ENCODE data around the gene DPP10. TPM values are rescaled to one million over a fixed set of nuclear protein-coding genes. Genes with fewer than 3 reads are reported as not detected.

Gene DPP10
- total RNA-seq, 1 donor from 2014 or later, result 6.5 TPM

GRCh38 chr2:114464961-114465706, 22.7 kb downstream of the DPP10 start:
- no peaks in the 10 kb centered on the region for H4K20me1 ChIP-seq (ENCODE audit: low read depth)
- no peak for DNase-seq (ENCODE audit: low spot score)
- H3K4me3 ChIP-seq, result no peak overlapping the region
- TF ChIP-seq EZH2phosphoT487 (IDR thresholded peaks at IDR 0.05) (no peak), EZH2 (IDR thresholded peaks at IDR 0.05) (no peak), CTCF (IDR thresholded peaks at IDR 0.05) (no peak)
- no peaks in the 10 kb centered on the region for H3K9me3 Mint-ChIP-seq
- no peak overlapping the region for H3K27ac ChIP-seq
- H3K36me3 Mint-ChIP-seq, result no peaks in the 10 kb centered on the region
- no peaks in the 10 kb centered on the region for H3K79me2 ChIP-seq (ENCODE audit: low read depth)
- H3K27me3 ChIP-seq, result no peaks in the 10 kb centered on the region
- peaks cover 17% of the 10 kb centered on the region for H3K4me1 ChIP-seq
- no peaks in the 10 kb centered on the region for H3F3A ChIP-seq (ENCODE audit: low read depth)
- H2AFZ ChIP-seq (replicated peaks), result no peak overlapping the region
- H3K27me3 Mint-ChIP-seq (ENCODE audit: insufficient read depth, low read depth), result no peaks in the 10 kb centered on the region
- H3K4me1 Mint-ChIP-seq, result no peaks in the 10 kb centered on the region
- H3K27ac Mint-ChIP-seq, result no peak overlapping the region
- H3K9ac ChIP-seq, result no peak overlapping the region
- no peaks in the 10 kb centered on the region for H3K36me3 ChIP-seq
- H3K4me2 ChIP-seq, result no peak overlapping the region
- H3K9me3 ChIP-seq (ENCODE audit: low read depth), result no peaks in the 10 kb centered on the region
- H3K4me3 Mint-ChIP-seq, result no peak overlapping the region

GRCh38 chr2:114468343-114468742, 25.9 kb downstream of the DPP10 start:
- Histone ChIP-seq H3K9me3 (ENCODE audit: low read depth) (no peaks in the 10 kb centered on the region), H4K20me1 (ENCODE audit: low read depth) (no peaks in the 10 kb centered on the region), H3K9ac (no peak overlapping the region), H3K4me3 (no peak overlapping the region), H3K4me1 (no peaks in the 10 kb centered on the region), H3K79me2 (ENCODE audit: low read depth) (no peaks in the 10 kb centered on the region), H3K36me3 (no peaks in the 10 kb centered on the region), H3F3A (ENCODE audit: low read depth) (no peaks in the 10 kb centered on the region), H3K27ac (no peak overlapping the region), H3K27me3 (no peaks in the 10 kb centered on the region), H3K4me2 (no peak overlapping the region), H2AFZ (replicated peaks) (no peak overlapping the region)
- no peaks in the 10 kb centered on the region for H3K27me3 Mint-ChIP-seq (ENCODE audit: insufficient read depth, low read depth)
- no peak overlapping the region for H3K27ac Mint-ChIP-seq
- no peaks in the 10 kb centered on the region for H3K4me1 Mint-ChIP-seq
- H3K4me3 Mint-ChIP-seq, result no peak overlapping the region
- no peaks in the 10 kb centered on the region for H3K36me3 Mint-ChIP-seq
- no peak for DNase-seq (ENCODE audit: low spot score)
- TF ChIP-seq EZH2 (IDR thresholded peaks at IDR 0.05) (no peak), EZH2phosphoT487 (IDR thresholded peaks at IDR 0.05) (no peak), CTCF (IDR thresholded peaks at IDR 0.05) (no peak)
- H3K9me3 Mint-ChIP-seq, result no peaks in the 10 kb centered on the region

GRCh38 chr2:114472246-114472645, 29.8 kb downstream of the DPP10 start:
- H3K79me2 ChIP-seq (ENCODE audit: low read depth), result no peaks in the 10 kb centered on the region
- H3K27ac Mint-ChIP-seq, result no peak overlapping the region
- H3K36me3 ChIP-seq, result no peaks in the 10 kb centered on the region
- H3K4me1 Mint-ChIP-seq, result no peaks in the 10 kb centered on the region
- TF ChIP-seq EZH2 (IDR thresholded peaks at IDR 0.05), result no peak
- H3K27me3 ChIP-seq, result no peaks in the 10 kb centered on the region
- no peak overlapping the region for H3K4me3 ChIP-seq
- no peak for DNase-seq (ENCODE audit: low spot score)
- H3K4me2 ChIP-seq, result no peak overlapping the region
- H3K4me1 ChIP-seq, result no peaks in the 10 kb centered on the region
- no peaks in the 10 kb centered on the region for H3K36me3 Mint-ChIP-seq
- H3K4me3 Mint-ChIP-seq, result no peak overlapping the region
- H3K9me3 Mint-ChIP-seq, result no peaks in the 10 kb centered on the region
- no peak overlapping the region for H2AFZ ChIP-seq (replicated peaks)
- H3K27me3 Mint-ChIP-seq (ENCODE audit: insufficient read depth, low read depth), result peaks cover 2% of the 10 kb centered on the region
- H4K20me1 ChIP-seq (ENCODE audit: low read depth), result no peaks in the 10 kb centered on the region
- no peak overlapping the region for H3K9ac ChIP-seq
- no peak overlapping the region for H3K27ac ChIP-seq
- H3K9me3 ChIP-seq (ENCODE audit: low read depth), result no peaks in the 10 kb centered on the region
- H3F3A ChIP-seq (ENCODE audit: low read depth), result no peaks in the 10 kb centered on the region

GRCh38 chr2:114472726-114473125, 30.3 kb downstream of the DPP10 start:
- no peak for DNase-seq (ENCODE audit: low spot score)
- TF ChIP-seq EZH2 (IDR thresholded peaks at IDR 0.05) (no peak), EZH2phosphoT487 (IDR thresholded peaks at IDR 0.05) (no peak), CTCF (IDR thresholded peaks at IDR 0.05) (no peak)
- Mint-ChIP-seq H3K36me3 (no peaks in the 10 kb centered on the region), H3K27me3 (ENCODE audit: insufficient read depth, low read depth) (peaks cover 2% of the 10 kb centered on the region), H3K4me3 (no peak overlapping the region), H3K27ac (no peak overlapping the region), H3K9me3 (no peaks in the 10 kb centered on the region), H3K4me1 (no peaks in the 10 kb centered on the region)
- no peaks in the 10 kb centered on the region for H3K36me3 ChIP-seq
- no peak overlapping the region for H3K9ac ChIP-seq
- H3K27me3 ChIP-seq, result no peaks in the 10 kb centered on the region
- no peaks in the 10 kb centered on the region for H3K79me2 ChIP-seq (ENCODE audit: low read depth)
- H3K4me3 ChIP-seq, result no peak overlapping the region
- H3K4me2 ChIP-seq, result no peak overlapping the region
- no peak overlapping the region for H3K27ac ChIP-seq
- H2AFZ ChIP-seq (replicated peaks), result no peak overlapping the region
- H4K20me1 ChIP-seq (ENCODE audit: low read depth), result no peaks in the 10 kb centered on the region
- no peaks in the 10 kb centered on the region for H3K4me1 ChIP-seq
- H3K9me3 ChIP-seq (ENCODE audit: low read depth), result no peaks in the 10 kb centered on the region
- H3F3A ChIP-seq (ENCODE audit: low read depth), result no peaks in the 10 kb centered on the region

Measured in neural progenitor cell (in vitro differentiated cells).